ENCODE data around the gene MAB21L3. TPM values are rescaled to one million over a fixed set of nuclear protein-coding genes. Genes with fewer than 3 reads are reported as not detected.

The MAB21L3 gene
- not detected in 2 replicates for total RNA-seq (2014; rRNA removed; shearing (Covaris generic))
- polyA plus RNA-seq (2015; cell fraction: cytosol; rRNA removed), result not detected in 2 replicates
- 0.14 TPM in 1 of 2 replicates, not detected in the other for polyA plus RNA-seq (2015; cell fraction: nucleus; rRNA removed)

GRCh38 chr1:116110567-116111523 lies at the start of gene MAB21L3:
MAB21L3 (plus strand) TSS chr1:116111399; CDS start chr1:116112616, 1,217 bp downstream.
- in situ Hi-C loops (cut with HindIII; ENCODE audit: low pct_unique_long_range_greater_than_20kb, low sequenced_read_pairs), result no loop called here
- no peak for DNase-seq (ENCODE audit: low read depth, low spot score)

- in situ Hi-C loops (cut with HindIII; ENCODE audit: low pct_unique_long_range_greater_than_20kb, low sequenced_read_pairs), result no loop called here
Measured at GRCh38 chr1:116062201-116062600, 49.0 kb upstream of the MAB21L3 start.

GRCh38 chr1:116064616-116065015 lies 46.6 kb upstream of the MAB21L3 start:
- no peak for DNase-seq (ENCODE audit: low read depth, low spot score)
- in situ Hi-C loops (cut with HindIII; ENCODE audit: low pct_unique_long_range_greater_than_20kb, low sequenced_read_pairs), result no loop called here

More at GRCh38 chr1:116062201-116062600, 49.0 kb upstream of the MAB21L3 start:
- no peak for DNase-seq (ENCODE audit: low read depth, low spot score)

GRCh38 chr1:116066868-116067565 lies 44.2 kb upstream of the MAB21L3 start:
- no peak for DNase-seq (ENCODE audit: low read depth, low spot score)
- in situ Hi-C loops (cut with HindIII; ENCODE audit: low pct_unique_long_range_greater_than_20kb, low sequenced_read_pairs), result no loop called here

- in situ Hi-C loops (cut with HindIII; ENCODE audit: low pct_unique_long_range_greater_than_20kb, low sequenced_read_pairs), result no loop called here
- no peak for DNase-seq (ENCODE audit: low read depth, low spot score)
Measured at GRCh38 chr1:116067566-116067890, 43.7 kb upstream of the MAB21L3 start.

GRCh38 chr1:116075575-116075974 lies 35.6 kb upstream of the MAB21L3 start:
- no peak for DNase-seq (ENCODE audit: low read depth, low spot score)
- in situ Hi-C loops (cut with HindIII; ENCODE audit: low pct_unique_long_range_greater_than_20kb, low sequenced_read_pairs), result no loop called here

- no peak for DNase-seq (ENCODE audit: low read depth, low spot score)
- in situ Hi-C loops (cut with HindIII; ENCODE audit: low pct_unique_long_range_greater_than_20kb, low sequenced_read_pairs), result no loop called here
Measured at GRCh38 chr1:116075990-116076389, 35.2 kb upstream of the MAB21L3 start.

GRCh38 chr1:116076831-116077230 lies 34.4 kb upstream of the MAB21L3 start:
- in situ Hi-C loops (cut with HindIII; ENCODE audit: low pct_unique_long_range_greater_than_20kb, low sequenced_read_pairs), result no loop called here
- no peak for DNase-seq (ENCODE audit: low read depth, low spot score)

- in situ Hi-C loops (cut with HindIII; ENCODE audit: low pct_unique_long_range_greater_than_20kb, low sequenced_read_pairs), result no loop called here
Measured at GRCh38 chr1:116078699-116079223, 32.4 kb upstream of the MAB21L3 start.

GRCh38 chr1:116087628-116088027 lies 23.6 kb upstream of the MAB21L3 start:
- DNase-seq (ENCODE audit: low read depth, low spot score), result no peak
- in situ Hi-C loops (cut with HindIII; ENCODE audit: low pct_unique_long_range_greater_than_20kb, low sequenced_read_pairs), result no loop called here

More at GRCh38 chr1:116078699-116079223, 32.4 kb upstream of the MAB21L3 start:
- DNase-seq (ENCODE audit: low read depth, low spot score), result no peak

GRCh38 chr1:116089870-116090269 lies 21.3 kb upstream of the MAB21L3 start:
- DNase-seq (ENCODE audit: low read depth, low spot score), result no peak
- in situ Hi-C loops (cut with HindIII; ENCODE audit: low pct_unique_long_range_greater_than_20kb, low sequenced_read_pairs), result no loop called here

- in situ Hi-C loops (cut with HindIII; ENCODE audit: low pct_unique_long_range_greater_than_20kb, low sequenced_read_pairs), result no loop called here
- no peak for DNase-seq (ENCODE audit: low read depth, low spot score)
Measured at GRCh38 chr1:116091083-116091482, 20.1 kb upstream of the MAB21L3 start.

- no peak for DNase-seq (ENCODE audit: low read depth, low spot score)
- in situ Hi-C loops (cut with HindIII; ENCODE audit: low pct_unique_long_range_greater_than_20kb, low sequenced_read_pairs), result no loop called here
Measured at GRCh38 chr1:116092752-116093489, 18.3 kb upstream of the MAB21L3 start.

- in situ Hi-C loops (cut with HindIII; ENCODE audit: low pct_unique_long_range_greater_than_20kb, low sequenced_read_pairs), result no loop called here
- no peak for DNase-seq (ENCODE audit: low read depth, low spot score)
Measured at GRCh38 chr1:116095027-116095426, 16.2 kb upstream of the MAB21L3 start.

GRCh38 chr1:116096013-116096618 lies 15.1 kb upstream of the MAB21L3 start:
- no peak for DNase-seq (ENCODE audit: low read depth, low spot score)
- in situ Hi-C loops (cut with HindIII; ENCODE audit: low pct_unique_long_range_greater_than_20kb, low sequenced_read_pairs), result no loop called here

- DNase-seq (ENCODE audit: low read depth, low spot score), result no peak
- in situ Hi-C loops (cut with HindIII; ENCODE audit: low pct_unique_long_range_greater_than_20kb, low sequenced_read_pairs), result no loop called here
Measured at GRCh38 chr1:116097626-116098025, 13.6 kb upstream of the MAB21L3 start.

GRCh38 chr1:116099379-116099778 lies 11.8 kb upstream of the MAB21L3 start:
- no peak for DNase-seq (ENCODE audit: low read depth, low spot score)
- in situ Hi-C loops (cut with HindIII; ENCODE audit: low pct_unique_long_range_greater_than_20kb, low sequenced_read_pairs), result no loop called here

Data from SK-MEL-5 (cell line).